ACC112 (cell line): ENCODE data around the gene UGT1A3.
"Not testable (repeated sequence)": the region's sequence is repeated elsewhere in the genome, so short reads cannot be mapped to it uniquely, and the experiment has no call there.

Experiments
- H2AFZ ChIP-seq: fragments of 200-600 bp; sonication (generic); one replicate; pipeline ENCODE4 v1.6.0; 2017; ENCODE audit warnings: antibody characterized with exemption, low read length; ENCODE audit not compliant: unreplicated experiment
- H3K27ac ChIP-seq: fragments of 200-600 bp; sonication (generic); 2 replicates; pipeline ENCODE4 v1.5.1; 2014; ENCODE audit warnings: low read depth, mild to moderate bottlenecking, antibody characterized with exemption, low read length, moderate library complexity
- H3K27me3 ChIP-seq: fragments of 200-600 bp; sonication (generic); 2 replicates; pipeline ENCODE4 v1.6.1; 2014; ENCODE audit warnings: mild to moderate bottlenecking, antibody characterized with exemption, low read length, moderate library complexity, mixed read lengths; ENCODE audit not compliant: insufficient read depth
- H3K36me3 ChIP-seq: fragments of 200-600 bp; sonication (generic); 2 replicates; pipeline ENCODE4 v1.6.1; 2016; ENCODE audit warnings: mild to moderate bottlenecking, antibody characterized with exemption, low read length, moderate library complexity, mixed read lengths; ENCODE audit not compliant: insufficient read depth
- H3K4me1 ChIP-seq: fragments of 200-600 bp; sonication (generic); one replicate; pipeline ENCODE4 v1.6.1; 2016; ENCODE audit warnings: low read length, mixed read lengths; ENCODE audit not compliant: insufficient read depth, unreplicated experiment, control insufficient read depth
- H3K4me3 ChIP-seq: fragments of 200-600 bp; sonication (generic); 2 replicates; pipeline ENCODE4 v1.5.1; 2014; ENCODE audit warnings: mild to moderate bottlenecking, low read depth, low read length
- H3K79me2 ChIP-seq: fragments of 200-600 bp; sonication (generic); one replicate; pipeline ENCODE4 v1.6.0; 2016; ENCODE audit warnings: low read length; ENCODE audit not compliant: control insufficient read depth, unreplicated experiment, insufficient read depth

The UGT1A3 gene

DNA sequence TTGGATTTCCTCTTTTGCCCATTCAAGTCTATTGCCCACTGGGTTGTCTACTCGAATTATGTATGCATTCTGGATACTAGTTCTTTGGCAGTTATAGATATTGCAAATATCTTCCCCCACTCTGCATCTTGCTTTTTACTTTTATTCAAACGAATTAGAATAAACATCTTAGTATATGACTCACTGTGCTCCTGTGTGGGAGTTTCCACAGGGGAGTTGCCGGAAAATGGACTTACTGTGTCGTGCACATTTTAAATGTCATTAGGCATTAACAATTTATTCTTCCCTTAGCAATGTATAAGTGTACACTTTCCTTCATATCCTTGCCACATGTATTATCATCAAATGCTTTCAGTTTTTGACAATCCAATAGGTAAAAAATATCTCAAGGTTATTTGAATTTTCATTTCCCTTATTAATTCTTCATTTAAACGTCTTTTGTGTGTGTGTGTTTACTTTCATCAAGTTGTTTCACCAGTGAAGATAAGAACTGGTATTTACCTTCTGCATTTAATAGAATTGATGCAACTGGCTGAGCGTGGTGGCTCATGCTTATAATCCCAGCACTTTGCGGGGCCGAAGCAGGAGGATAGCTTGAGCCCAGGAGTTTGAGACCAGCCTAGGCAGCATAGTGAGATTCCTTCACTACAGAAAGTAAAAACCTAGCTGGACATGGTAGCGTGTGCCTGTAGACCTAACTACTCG is 20.8 kb upstream of the UGT1A3 start:
- no peaks in the 10 kb centered on the region for H3K36me3 ChIP-seq
- no peak overlapping the region for H3K4me3 ChIP-seq
- H3K27me3 ChIP-seq: no peaks in the 10 kb centered on the region
- H3K27ac ChIP-seq: no peak overlapping the region
- H3K4me1 ChIP-seq: peaks cover 10% of the 10 kb centered on the region
- no peaks in the 10 kb centered on the region for H3K79me2 ChIP-seq
- no peak overlapping the region for H2AFZ ChIP-seq

DNA sequence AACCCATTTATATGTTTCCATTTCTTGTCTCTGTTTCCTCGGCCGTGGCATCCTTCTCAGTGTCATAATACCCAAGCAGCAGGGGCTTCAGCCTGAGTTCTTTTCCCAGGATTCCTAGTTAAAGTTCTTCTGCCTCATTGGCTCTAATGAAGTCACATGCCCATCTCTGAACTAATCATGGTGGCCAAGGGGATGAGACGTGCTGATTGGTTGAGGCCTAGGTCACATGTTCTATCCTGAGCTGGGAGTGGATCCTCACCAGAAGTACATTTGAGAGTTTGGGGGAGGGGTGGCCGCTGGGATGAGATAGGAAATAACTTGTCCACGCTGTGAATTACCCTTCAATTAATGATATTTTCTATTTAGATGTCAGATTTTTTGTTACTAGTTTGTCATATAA is 19.9 kb upstream of the UGT1A3 start:
- H3K4me1 ChIP-seq: peaks cover 10% of the 10 kb centered on the region
- no peak overlapping the region for H3K27ac ChIP-seq
- no peak overlapping the region for H3K4me3 ChIP-seq
- no peaks in the 10 kb centered on the region for H3K79me2 ChIP-seq
- no peaks in the 10 kb centered on the region for H3K36me3 ChIP-seq
- no peak overlapping the region for H2AFZ ChIP-seq
- H3K27me3 ChIP-seq: no peaks in the 10 kb centered on the region; the same call in 1 of the 2 replicates

DNA sequence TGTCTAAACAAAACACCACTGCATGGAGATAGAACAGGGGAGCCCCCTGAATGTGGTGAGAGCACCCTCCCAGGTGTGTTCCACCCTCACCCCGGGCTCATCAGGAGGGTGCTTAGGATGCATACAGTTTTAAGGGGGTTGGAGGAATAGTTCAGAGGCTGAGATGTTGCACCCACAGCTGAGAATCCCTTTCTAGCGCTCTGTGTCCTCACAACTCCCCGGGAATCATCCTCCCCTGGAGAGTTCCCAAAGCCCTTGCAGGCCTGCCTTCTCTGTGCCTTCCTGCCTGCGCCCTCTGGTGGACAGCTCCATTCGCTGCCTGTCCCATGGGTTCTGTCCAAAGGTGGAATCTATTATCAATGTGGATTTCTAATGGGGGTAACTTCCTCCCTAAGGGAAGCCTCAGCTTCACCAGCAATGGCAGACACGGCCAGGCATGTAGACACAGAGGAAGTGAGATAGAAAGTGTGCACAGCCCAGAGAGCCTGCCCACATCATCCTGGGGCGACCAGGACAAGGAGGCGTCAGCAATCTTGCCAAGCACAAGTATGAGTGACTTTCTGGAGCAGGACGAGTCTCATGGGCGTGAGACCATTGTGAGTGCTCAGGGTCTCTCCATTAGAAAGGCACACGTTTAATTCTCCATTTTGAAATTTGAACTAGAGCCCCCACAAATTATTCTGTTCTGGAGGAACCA is 17.4 kb upstream of the UGT1A3 start:
- no peaks in the 10 kb centered on the region for H3K36me3 ChIP-seq

DNA sequence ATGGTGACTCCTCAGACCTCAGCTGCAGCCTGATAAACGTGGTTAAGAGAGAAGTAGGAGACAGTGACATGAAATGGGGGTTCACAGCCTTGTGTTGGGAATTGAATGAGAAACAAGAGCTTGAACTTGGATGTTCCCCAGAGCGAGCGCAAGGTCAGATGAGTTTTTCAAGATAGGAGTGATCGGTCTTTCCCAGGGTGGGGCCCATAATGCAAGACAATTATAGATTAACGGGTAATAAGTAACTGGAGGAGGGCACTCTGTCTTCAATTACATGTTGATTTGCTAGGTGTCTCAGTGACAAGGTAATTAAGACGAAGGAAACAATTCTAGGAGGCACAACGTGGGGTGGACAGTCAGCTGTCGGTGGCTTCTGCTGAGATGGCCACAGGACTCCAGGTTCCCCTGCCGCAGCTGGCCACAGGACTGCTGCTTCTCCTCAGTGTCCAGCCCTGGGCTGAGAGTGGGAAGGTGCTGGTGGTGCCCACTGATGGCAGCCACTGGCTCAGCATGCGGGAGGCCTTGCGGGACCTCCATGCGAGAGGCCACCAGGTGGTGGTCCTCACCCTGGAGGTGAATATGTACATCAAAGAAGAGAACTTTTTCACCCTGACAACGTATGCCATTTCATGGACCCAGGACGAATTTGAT is 16.1 kb upstream of the UGT1A3 start, which contains the start of gene UGT1A5:
TSS of gene UGT1A5 (plus strand) at position 297 of the 651 bp plus-strand sequence. CDS start at position 382, 85 bp downstream.
- Histone ChIP-seq H3K27me3 (peaks cover 13% of the 10 kb centered on the region), H3K79me2 (no peaks in the 10 kb centered on the region), H3K36me3 (no peaks in the 10 kb centered on the region), H3K4me1 (peaks cover 7% of the 10 kb centered on the region), H3K4me3 (no peak within 1 kb of the TSS), H3K27ac (no peak within 1 kb of the TSS), H2AFZ (no peak within 1 kb of the TSS)

More for the DNA sequence above, 17.4 kb upstream of the UGT1A3 start:
- Histone ChIP-seq H3K27ac (no peak overlapping the region), H3K4me1 (peaks cover 10% of the 10 kb centered on the region), H2AFZ (no peak overlapping the region), H3K79me2 (no peaks in the 10 kb centered on the region), H3K4me3 (no peak overlapping the region), H3K27me3 (peaks cover 7% of the 10 kb centered on the region)

DNA sequence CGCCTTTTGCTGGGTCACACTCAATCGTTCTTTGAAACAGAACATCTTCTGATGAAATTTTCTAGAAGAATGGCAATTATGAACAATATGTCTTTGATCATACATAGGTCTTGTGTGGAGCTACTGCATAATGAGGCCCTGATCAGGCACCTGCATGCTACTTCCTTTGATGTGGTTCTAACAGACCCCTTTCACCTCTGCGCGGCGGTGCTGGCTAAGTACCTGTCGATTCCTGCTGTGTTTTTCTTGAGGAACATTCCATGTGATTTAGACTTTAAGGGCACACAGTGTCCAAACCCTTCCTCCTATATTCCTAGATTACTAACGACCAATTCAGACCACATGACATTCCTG is 15.6 kb upstream of the UGT1A3 start:
- Histone ChIP-seq H3K27ac (no peak overlapping the region), H3K79me2 (no peaks in the 10 kb centered on the region)

DNA sequence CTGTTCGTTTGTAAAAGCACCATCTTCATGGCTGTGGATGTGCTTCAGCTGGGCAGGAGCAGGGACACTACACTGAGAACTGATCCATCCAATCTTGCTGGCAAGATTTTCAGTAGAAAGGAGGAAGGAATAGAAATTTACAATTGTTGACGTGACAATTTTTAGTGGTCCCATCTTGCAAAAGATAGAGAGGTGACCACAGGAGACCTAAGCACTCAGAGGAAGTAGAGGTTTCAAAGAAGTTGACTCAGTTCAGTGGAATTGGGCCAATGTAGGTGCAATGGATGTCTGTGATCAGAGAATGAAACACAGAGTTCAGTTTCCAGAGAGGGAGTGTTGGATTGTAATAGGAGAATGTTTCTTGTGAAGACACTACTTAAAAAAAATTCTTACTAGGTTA is 14.7 kb upstream of the UGT1A3 start:
- H3K4me1 ChIP-seq: no peaks in the 10 kb centered on the region
- H3K4me3 ChIP-seq: no peak overlapping the region
- H3K36me3 ChIP-seq: no peaks in the 10 kb centered on the region
- peaks cover 24% of the 10 kb centered on the region for H3K27me3 ChIP-seq
- no peak overlapping the region for H2AFZ ChIP-seq
- no peak overlapping the region for H3K27ac ChIP-seq
- no peaks in the 10 kb centered on the region for H3K79me2 ChIP-seq

More for the DNA sequence above, 15.6 kb upstream of the UGT1A3 start:
- H3K36me3 ChIP-seq: no peaks in the 10 kb centered on the region
- H3K27me3 ChIP-seq: peaks cover 18% of the 10 kb centered on the region
- H3K4me1 ChIP-seq: peaks cover 2% of the 10 kb centered on the region
- H2AFZ ChIP-seq: no peak overlapping the region
- H3K4me3 ChIP-seq: no peak overlapping the region

DNA sequence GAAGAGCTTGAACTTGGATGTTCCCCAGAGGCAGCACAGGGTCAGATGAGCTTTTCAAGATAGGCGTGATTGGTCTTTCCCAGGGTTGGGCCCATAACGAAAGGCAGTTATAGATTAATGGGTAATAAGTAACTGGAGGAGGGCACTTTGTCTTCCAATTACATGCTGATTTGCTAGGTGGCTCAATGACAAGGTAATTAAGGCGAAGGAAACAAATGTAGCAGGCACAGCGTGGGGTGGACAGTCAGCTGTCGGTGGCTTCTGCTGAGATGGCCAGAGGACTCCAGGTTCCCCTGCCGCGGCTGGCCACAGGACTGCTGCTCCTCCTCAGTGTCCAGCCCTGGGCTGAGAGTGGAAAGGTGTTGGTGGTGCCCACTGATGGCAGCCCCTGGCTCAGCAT is 10.3 kb upstream of the UGT1A3 start, which contains the start of gene UGT1A4:
TSS of gene UGT1A4 (plus strand) at position 185 of the 400 bp plus-strand sequence. CDS start at position 270, 85 bp downstream.
- no peaks in the 10 kb centered on the region for H3K36me3 ChIP-seq
- H2AFZ ChIP-seq: no peak within 1 kb of the TSS
- no peak within 1 kb of the TSS for H3K4me3 ChIP-seq
- no peaks in the 10 kb centered on the region for H3K79me2 ChIP-seq
- peaks cover 35% of the 10 kb centered on the region for H3K27me3 ChIP-seq
- H3K4me1 ChIP-seq: no peaks in the 10 kb centered on the region
- no peak within 1 kb of the TSS for H3K27ac ChIP-seq

DNA sequence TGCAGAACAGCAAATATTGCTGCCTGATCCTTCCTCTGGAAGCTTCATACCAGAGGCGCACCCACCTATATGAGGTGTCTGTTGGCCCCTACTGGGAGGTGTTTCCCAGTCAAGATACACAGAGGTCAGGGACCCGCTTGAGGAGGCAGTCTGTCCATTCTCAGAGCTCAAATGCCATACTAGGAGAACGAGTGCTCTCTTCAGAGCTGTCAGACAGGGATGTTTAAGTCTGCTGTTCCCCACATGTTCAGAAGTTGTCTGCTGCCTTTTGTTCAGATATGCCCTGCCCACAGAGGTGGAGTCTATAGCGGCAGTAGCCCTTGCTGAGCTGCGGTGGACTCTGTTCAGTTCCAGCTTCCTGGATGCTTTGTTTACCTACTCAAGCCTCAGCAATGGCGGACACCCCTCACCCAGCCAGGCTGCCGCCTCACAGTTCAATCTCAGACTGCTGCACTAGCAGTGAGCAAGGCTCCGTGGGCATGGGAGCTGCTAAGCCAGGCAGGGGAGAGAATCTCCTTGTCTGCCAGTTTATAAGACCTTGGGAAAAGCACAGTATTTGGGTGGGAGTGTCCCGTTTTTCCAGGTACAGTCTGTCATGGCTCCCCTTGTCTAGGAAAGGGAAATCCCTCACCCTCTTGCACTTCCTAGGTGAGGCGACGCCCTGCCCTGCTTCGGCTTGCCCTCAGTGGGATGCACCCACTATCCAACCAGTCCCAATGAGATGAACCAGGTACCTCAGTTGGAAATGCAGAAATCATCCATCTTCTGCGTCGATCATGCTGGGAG is 8.2 kb downstream of the UGT1A3 start:
- H3K27ac ChIP-seq, H3K4me3 ChIP-seq, H3K4me1 ChIP-seq, H3K79me2 ChIP-seq, H3K36me3 ChIP-seq, H2AFZ ChIP-seq: not testable (repeated sequence)
- peaks cover 29% of the 10 kb centered on the region for H3K27me3 ChIP-seq

DNA sequence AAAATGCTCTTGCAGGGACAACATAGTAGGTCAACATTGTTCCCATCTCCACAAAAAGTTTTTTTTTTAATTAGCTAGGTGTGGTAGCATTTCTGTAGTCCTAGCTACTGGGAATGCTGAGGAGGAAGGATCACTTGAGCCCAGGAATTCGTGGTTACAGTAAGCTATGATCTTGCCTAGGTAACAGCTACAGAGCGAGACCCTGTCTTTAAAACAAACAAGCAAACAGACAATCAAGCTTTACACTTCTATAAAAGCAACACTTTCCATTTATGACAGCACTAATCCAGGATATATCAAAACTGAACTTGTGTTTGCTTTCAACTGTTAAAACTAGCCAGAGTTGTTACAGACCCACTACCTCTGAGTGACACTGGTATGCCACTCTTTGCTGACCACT is 12.0 kb downstream of the UGT1A3 start:
- no peak overlapping the region for H3K27ac ChIP-seq
- H3K4me1 ChIP-seq: no peaks in the 10 kb centered on the region
- no peaks in the 10 kb centered on the region for H3K79me2 ChIP-seq
- H3K36me3 ChIP-seq: no peaks in the 10 kb centered on the region
- no peak overlapping the region for H2AFZ ChIP-seq
- H3K4me3 ChIP-seq: no peak overlapping the region
- peaks cover 41% of the 10 kb centered on the region for H3K27me3 ChIP-seq

DNA sequence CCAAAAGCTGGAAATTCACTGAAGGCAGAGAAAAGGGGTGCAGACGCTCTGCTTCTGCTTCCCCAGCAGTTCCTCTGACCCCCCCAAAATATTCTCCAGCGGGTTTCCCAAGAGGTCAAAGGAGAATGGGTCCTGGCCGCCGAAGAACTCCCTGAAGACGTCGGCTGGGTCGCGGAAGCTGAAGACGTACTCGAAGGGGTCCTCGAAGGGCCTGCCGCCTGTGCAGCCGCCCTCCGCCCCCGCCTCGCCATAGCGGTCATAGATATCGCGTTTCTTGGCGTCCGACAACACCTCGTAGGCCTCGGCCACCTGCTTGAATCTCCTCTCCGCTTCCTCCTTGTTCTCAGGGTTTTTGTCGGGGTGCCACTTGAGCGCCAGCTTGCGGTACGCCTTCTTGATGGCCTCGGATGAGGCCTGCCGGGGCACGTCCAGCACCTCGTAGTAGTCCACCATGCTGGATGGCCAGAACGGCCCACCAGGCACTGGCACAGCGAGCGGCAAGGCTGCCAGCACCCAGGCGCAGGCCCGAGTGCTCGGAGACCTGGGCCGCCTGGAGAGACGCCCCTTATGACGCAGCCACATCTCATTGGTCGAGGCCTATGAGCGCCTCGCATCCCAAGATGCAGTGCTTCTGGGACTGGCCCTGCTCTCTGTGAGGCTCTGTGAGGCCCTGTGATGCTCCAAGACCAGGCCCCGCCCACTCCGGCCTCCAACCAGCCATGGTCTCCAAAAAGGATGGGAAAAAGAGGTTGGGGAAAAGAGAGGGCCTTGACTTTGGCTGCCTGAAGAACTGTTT is 14.8 kb downstream of the UGT1A3 start:
- Histone ChIP-seq H3K79me2 (no peaks in the 10 kb centered on the region), H3K4me1 (no peaks in the 10 kb centered on the region), H3K27me3 (peaks cover 48% of the 10 kb centered on the region), H3K36me3 (no peaks in the 10 kb centered on the region), H3K4me3 (no peak overlapping the region), H3K27ac (no peak overlapping the region), H2AFZ (no peak overlapping the region)
